Measurements from ENCODE around the gene KCNAB1.

KCNAB1 gene

GRCh38 chr3:156371701-156372100, 251.3 kb downstream of the KCNAB1 start:
- no peak for TF ChIP-seq CTCF (IDR thresholded peaks at IDR 0.05; ENCODE audit: control insufficient read depth, extremely low read depth, insufficient read depth)

GRCh38 chr3:156373095-156373494, 252.7 kb downstream of the KCNAB1 start:
- TF ChIP-seq CTCF (IDR thresholded peaks at IDR 0.05; ENCODE audit: control insufficient read depth, extremely low read depth, insufficient read depth) = no peak
- no peak overlapping the region for H3K4me3 ChIP-seq (ENCODE audit: low read depth, low read length)
- DNase-seq (ENCODE audit: low read depth) = no peak

More at GRCh38 chr3:156371701-156372100, 251.3 kb downstream of the KCNAB1 start:
- DNase-seq (ENCODE audit: low read depth) = no peak
- no peak overlapping the region for H3K4me3 ChIP-seq (ENCODE audit: low read depth, low read length)

- H3K4me3 ChIP-seq (ENCODE audit: low read depth, low read length) = no peak overlapping the region
- no peak for TF ChIP-seq CTCF (IDR thresholded peaks at IDR 0.05; ENCODE audit: control insufficient read depth, extremely low read depth, insufficient read depth)
- no peak for DNase-seq (ENCODE audit: low read depth)
These were observed 253.3 kb downstream of the KCNAB1 start for GRCh38 chr3:156373654-156374053.

- DNase-seq (ENCODE audit: low read depth) = no peak
- no peak for TF ChIP-seq CTCF (IDR thresholded peaks at IDR 0.05; ENCODE audit: control insufficient read depth, extremely low read depth, insufficient read depth)
- no peak overlapping the region for H3K4me3 ChIP-seq (ENCODE audit: low read depth, low read length)
These were observed 255.8 kb downstream of the KCNAB1 start for GRCh38 chr3:156376199-156376598.

- no peak for DNase-seq (ENCODE audit: low read depth)
- TF ChIP-seq CTCF (IDR thresholded peaks at IDR 0.05; ENCODE audit: control insufficient read depth, extremely low read depth, insufficient read depth) = no peak
- no peak overlapping the region for H3K4me3 ChIP-seq (ENCODE audit: low read depth, low read length)
These were observed 256.9 kb downstream of the KCNAB1 start for GRCh38 chr3:156377266-156377665.

GRCh38 chr3:156377718-156378117, 257.3 kb downstream of the KCNAB1 start:
- H3K4me3 ChIP-seq (ENCODE audit: low read depth, low read length) = no peak overlapping the region
- DNase-seq (ENCODE audit: low read depth) = no peak
- no peak for TF ChIP-seq CTCF (IDR thresholded peaks at IDR 0.05; ENCODE audit: control insufficient read depth, extremely low read depth, insufficient read depth)

- no peak overlapping the region for H3K4me3 ChIP-seq (ENCODE audit: low read depth, low read length)
- no peak for TF ChIP-seq CTCF (IDR thresholded peaks at IDR 0.05; ENCODE audit: control insufficient read depth, extremely low read depth, insufficient read depth)
- DNase-seq (ENCODE audit: low read depth) = no peak
These were observed 258.5 kb downstream of the KCNAB1 start for GRCh38 chr3:156378871-156379270.
